NK-92 (cell line): Measurements from ENCODE around the gene PGA5.

Experiments used
- DNase-seq: peaks from one replicate; lab custom pipeline; 2025; ENCODE audit not compliant: unreplicated experiment; lab: John Stamatoyannopoulos, UW

The PGA5 gene

DNA sequence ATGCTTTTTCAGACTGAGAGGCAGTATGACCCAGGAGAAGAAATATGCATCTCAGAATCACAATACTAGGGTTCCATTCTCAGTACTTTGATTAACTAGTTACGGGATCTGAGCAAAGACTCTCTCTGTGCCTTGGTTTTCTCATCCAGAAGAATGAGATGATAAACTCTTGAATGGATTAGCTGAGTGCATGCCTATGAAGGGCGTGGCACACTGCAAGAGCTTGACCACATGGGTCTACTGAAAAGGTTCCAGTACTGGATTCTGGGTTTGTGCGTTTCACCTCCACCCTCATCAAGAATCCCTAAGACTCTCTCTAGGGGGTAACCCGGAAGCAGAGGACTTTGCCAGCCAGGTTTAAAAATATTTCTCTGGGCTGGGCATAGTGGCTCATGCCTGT is 25.6 kb downstream of the PGA5 start:
- no peak for DNase-seq

DNA sequence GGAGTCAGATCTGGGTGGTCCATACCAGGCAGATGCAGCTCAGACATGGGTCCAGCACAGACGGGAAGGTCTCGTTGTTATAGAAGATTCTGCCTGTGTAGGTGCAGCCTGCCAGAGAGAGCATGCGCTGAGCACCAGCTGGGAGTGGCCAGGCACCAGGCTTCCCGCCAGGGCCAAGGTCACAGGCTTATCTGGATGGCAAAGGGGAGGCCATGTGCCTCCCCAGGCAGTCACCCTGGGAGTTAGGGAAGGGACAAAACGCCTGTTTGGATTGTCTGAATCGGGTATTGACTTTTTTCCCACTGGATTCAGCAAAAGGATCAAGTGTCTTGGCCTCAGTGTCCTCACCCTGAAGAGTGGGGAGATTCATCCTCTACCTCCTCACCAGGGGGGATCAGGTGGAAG is 26.5 kb downstream of the PGA5 start:
- no peak for DNase-seq

DNA sequence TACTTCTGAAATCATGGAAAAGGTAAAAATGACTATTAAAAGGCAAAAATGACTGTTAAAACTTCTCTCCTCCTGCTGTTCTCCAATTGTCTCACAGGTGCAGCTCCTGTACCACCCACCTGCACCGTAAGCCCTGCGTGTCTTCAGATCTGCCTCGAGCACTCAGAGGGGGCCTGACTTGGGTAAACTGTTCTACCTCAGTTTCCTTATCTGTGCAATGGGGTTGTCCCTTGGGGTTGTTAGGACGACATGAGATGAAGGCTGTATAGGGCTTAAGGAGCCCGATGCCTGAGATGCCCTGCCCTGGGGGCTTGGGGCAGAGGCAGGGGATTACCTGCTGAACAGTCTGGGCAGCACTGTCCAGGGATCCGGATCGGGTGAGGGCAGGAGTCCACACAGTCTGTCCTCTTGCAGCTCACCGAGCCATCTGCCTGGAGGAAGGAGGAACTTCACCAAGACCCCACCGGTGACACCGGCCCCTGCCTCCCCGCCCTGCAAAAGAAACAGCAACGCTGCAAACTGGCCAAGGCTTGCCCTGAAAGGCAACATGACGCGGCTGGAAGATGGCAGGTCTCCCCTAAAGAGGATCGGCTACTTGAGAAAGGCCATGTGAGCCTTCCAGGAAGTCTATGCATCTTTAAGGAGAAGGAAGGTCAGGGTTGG is 27.7 kb downstream of the PGA5 start:
- DNase-seq: no peak

DNA sequence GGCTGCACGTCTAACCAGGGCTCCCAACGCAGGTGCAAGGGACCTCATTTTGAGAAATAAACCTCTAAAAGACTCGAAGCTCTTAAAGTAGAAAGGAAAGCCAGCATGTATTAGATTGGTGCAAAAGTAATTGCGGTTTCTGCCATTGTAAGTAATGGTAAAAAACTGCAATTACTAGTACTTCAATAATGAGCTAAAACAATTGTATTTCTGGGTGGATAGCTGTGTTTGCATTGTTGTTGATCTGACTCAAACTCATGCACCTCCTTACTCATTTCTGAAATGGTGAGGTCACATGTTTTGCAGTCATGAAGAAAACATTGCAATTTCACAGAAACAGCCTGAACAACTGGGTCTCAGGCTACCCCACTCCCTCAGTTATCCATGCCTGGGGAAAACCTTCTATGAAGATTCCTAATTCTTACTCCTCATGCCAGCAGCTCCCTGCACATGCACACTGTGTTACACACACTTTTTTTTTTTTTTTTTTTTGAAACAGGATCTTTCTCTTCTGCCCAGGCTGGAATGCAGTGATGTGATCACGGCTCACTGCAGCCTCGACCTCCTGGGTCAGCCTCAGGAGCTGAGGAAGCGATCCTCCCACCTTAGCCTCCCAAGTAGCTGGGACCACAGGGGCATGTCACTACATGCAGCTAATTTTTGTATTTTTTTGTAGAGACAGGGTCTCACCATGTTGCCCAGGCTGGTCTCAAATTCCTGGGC is 29.5 kb downstream of the PGA5 start:
- no peak for DNase-seq

DNA sequence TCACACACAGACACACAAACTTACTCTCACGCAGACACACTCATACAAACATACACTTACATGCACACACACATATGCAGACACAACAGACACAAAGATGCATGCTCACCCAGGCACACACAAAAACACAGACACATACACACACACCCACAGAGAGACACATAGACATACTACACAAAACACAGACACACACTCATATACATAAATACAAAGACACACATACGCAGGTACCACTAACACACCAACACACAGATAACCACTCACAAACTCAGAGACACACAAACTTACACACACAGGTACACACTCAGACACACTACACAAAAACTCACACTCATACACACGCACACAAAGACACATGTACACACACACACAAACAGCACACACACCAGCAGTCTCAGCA is 31.8 kb downstream of the PGA5 start:
- no peak for DNase-seq

DNA sequence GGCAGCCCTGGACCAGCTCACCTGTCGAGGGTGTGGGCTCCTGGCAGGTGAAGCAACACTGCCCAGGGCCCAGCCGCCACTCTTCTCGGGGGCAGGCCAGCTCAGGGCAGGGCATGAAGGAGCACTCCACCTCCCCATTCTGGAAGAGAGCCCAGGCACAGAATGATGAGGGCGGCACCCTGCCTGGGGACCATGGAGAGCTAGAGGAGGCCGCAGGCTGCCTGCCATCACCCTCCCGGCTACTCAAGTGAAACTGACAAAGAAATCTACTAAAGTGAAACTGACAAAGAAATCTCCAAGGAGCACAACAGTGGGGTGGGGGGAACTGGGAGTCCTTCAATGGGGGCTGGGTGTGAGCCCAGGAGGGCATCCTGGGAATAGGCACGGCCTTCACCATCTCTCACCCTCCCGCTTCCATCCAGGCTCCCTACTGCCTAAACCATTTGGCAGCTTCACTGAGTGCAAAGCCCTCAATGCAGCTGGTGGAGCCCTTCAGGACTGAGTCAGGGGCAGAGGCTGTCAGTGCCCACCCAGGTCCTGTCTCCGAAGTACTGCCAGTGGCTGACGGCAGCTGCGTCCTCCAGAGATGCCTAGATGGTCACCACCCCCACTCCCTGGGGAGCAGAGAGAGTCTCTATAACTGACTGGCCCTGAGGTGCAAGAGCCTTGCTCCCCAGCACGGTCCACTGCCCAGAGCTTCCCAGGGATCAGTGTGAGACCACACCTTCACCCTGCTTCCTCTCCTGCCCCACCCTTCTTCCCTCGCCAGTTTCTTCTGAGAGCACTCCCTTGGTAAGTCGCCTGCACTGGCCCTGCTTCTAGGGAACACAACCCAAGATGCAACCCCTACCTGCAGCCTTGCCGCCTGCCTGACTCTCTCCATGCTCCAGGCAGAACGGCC is 32.5 kb downstream of the PGA5 start:
- no peak for DNase-seq

DNA sequence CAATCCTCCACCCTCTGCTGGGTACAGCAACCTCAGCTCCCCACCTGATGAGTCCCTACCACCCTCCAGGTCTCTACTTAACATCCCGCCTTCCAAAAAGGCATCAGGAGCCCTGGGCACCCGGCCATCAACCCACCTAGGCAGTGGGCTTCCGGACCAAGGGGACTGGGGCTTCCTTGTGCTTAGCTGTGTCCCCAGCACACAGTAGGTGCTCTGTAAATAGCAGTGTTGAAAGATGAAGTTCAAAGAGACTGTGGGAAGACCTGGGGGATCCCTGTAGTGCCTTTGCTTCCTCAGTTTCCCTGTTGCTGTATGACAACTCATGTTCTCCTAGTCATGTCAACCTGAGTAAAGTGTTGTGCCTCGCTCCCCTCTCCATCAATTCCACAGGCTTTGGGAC is 33.1 kb downstream of the PGA5 start:
- no peak for DNase-seq

DNA sequence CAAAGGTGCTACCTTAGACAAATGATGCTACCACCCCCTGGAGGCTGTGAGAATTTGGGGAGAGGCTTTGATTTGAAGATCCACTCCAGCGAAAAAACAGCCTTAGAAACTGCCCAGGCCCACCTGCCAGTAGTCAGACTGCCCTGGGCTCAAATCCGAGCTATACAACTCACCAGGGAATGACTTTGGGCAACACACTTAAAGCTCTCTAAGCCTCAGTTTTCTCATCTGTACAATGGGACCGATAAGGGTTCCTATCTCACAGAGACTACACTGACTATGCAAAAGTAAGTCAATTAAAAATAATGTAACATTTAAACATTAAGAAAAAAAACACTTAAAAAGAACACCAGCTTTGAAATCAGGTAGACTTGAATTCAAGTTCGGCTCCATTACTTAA is 34.2 kb downstream of the PGA5 start:
- no peak for DNase-seq

DNA sequence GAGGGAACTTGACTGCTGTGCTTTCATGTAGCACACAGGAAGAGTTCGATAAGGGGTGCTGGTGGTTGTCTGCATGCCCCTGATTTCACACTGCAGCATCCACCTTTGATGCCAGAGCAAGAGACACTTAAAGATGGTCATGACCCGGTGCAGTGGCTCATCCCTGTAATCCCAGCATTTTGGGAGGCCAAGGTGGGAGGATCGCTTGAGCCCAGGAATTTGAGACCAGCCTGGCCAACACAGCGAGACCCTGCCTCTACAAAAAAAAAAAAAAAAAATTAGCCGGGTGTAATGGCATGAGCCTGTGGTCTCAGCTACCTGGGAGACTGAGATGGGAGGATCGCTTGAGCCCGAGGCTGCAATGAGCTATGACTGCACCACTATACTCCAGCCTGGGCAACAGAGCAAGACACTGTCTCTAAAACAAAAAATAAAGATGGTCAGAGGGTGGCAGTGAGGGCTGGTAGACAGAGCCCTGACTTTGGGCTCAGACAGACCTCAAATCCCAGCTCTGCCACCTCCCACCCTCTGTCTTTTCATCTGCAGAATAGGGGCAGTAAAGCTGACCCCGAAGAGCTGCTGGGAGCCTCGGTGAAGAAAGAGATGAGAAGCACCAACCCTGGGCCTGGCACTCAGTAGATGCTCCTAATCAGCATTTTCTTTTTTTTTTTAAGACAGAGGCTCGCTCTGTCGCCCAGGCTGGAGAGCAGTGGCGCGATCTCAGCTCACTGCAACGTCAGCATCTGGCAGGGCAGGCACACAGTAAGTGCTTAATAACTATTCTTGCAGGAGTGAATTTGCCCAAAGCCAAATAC is 36.4 kb downstream of the PGA5 start:
- no peak for DNase-seq

DNA sequence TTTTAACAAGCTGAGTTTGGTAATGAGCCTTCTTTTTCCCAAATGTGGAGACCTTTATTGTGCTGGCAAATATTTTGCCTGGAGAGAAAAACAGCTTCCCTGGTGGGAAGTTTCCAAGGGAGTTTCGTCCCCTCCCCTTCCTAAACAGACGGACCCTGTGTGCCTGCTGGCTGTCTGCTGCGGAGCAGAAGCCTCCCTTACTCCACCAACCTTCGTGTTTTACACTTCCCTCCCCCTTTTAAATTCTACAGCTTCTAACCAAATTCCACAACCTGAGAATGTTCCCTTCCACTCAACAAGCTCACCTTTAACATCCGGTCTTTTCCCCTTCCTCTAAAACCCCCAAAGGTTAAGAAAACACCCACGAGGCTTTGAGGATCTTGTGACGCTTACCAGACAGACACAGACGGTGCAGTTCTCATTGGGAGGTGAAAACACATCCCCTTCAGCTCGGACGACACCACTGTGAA is 37.1 kb downstream of the PGA5 start:
- no peak for DNase-seq

DNA sequence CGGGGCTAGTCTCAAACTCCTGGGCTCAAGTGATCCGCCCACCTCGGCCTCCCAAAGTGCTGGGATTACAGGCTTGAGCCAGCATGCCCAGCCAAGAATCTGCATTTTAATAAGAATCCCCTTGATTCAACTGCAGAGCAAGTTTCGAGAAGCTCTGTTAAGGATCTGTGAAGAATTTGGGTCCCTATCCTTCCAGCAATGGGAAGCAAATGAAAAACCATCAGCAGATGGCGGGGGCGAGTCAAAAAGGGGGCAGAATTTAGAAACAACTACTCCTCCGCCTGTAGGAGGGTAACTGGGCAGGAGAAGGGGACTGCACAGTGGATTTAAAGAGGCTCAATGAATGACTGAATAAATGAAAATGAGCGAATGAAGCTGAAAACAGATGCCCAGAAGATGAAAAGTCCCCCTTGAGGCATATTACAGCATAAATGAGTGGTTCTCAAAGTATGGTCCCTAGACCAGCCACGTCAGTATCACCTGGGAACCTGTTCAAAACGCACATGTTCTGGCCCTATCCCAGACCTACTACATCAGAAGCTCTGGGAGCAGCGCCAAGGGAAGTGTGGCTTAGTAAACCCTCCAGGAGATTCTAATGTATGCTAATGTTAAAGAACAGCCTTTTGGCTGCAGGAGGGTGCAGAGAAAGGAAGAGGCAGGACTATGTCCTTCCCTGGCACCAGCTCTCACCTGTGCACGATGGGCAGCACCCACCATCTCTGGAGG is 39.1 kb downstream of the PGA5 start:
- no peak for DNase-seq

DNA sequence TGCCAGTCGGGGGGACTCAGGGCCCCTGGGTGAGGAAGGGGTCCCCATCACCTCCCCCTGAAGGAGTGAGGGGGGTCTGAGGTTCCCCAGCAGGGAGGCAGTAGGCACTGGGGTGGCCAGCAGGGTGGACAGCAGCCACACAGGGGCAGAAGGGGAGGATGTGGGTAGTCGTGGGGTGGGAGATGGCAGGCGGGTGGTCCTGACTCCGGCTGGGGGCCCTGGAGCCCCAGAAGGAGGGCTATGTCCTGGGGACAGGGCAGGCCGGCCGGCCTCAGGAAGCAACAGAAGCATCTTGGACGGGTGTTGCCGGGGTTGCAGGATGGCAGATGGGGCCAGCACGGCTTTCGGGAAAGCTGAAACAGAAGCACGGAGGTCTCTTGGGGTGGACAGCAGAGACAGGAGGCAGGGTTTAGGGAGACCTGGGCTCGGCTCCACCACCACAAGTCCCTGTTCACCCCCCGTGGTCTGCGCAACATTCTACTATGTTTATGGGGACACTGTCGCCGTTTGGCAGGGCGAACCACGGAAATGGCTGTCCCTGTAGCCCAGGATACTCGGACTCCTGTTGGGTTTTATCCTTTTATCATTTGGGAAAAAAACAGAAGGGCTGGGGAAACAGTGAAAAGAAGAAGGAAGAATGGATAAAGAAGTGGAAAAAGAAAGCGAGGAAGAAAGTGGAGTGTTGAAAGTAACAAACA is 40.1 kb downstream of the PGA5 start:
- no peak for DNase-seq

DNA sequence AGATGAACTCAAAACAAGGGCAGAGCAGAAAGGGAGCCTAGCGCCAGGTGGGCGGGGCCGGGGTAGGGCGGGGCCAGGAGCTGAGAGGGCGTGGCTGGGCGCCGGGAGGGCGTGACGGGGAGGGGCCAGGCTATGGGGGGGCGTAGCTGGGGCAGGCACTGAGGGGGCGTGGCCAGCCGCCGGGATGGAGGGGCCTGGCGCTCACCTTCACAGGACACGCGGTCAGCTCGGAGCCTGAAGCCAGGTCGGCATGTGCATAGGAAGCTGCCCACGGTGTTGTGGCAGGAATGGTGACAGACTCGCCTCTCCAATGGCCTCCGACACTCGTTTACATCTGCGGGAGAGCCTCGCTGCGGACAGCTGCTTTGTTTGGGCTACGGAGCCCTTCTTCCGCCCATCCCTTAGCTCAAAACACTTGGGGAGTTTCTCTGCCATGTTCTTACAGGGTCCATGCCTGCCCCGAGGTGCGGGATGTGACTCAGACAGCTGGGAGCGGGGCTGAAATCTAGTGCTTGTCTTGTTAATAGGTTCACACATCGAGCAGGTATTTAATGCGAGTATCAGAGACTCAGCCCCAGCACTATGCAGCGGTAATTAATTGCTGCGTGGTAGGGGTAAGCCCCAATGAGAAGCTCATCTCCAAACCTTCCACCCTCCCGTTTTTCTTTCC is 40.7 kb downstream of the PGA5 start:
- no peak for DNase-seq

DNA sequence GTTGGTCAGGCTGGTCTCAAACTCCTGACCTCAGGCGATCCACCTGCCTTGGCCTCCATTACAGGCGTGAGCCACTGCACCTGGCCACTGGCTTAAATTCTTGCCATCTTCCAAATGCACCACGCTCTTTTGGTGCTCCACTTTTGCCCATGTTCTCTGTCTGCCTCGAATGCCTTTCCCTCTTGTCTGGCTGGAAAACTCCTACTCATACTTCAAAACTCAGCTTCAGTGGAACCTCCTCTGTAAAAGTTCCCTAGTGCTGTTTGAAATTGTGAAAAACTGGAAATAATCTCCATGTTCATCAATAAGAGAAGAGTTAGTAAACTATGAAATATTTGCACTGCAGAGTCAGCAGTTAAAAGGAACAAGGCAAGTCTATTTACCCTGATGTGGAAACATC is 42.6 kb downstream of the PGA5 start:
- DNase-seq: no peak

DNA sequence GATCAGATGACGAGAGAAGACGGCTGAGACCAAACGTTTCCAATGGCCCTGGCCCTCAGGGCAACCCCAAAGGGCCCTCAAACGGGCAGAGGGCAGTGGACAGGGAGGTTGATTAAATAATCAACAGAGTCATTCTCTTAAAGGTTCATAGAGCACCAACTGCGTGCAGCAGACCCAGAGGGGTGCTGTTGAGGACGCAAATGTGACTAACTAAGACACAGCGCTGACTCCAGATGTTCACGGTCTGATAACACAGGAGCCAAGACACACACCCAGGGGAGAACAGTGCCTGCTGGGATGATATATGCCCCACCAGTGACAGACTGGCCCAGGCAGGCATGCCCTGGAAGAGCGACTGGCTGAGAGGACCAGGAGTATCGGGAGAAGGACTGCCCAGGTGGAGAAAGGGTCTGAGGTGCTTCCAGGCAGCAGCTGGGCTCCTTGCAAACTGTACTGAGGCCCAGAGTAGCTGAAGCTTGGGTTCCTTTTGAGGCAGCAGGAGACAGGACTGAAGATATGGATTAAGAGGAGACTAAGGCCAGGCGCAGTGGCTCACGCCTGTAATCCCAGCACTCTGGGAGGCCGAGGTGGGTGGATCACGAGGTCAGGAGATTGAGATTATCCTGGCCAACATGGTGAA is 46.5 kb downstream of the PGA5 start:
- no peak for DNase-seq

DNA sequence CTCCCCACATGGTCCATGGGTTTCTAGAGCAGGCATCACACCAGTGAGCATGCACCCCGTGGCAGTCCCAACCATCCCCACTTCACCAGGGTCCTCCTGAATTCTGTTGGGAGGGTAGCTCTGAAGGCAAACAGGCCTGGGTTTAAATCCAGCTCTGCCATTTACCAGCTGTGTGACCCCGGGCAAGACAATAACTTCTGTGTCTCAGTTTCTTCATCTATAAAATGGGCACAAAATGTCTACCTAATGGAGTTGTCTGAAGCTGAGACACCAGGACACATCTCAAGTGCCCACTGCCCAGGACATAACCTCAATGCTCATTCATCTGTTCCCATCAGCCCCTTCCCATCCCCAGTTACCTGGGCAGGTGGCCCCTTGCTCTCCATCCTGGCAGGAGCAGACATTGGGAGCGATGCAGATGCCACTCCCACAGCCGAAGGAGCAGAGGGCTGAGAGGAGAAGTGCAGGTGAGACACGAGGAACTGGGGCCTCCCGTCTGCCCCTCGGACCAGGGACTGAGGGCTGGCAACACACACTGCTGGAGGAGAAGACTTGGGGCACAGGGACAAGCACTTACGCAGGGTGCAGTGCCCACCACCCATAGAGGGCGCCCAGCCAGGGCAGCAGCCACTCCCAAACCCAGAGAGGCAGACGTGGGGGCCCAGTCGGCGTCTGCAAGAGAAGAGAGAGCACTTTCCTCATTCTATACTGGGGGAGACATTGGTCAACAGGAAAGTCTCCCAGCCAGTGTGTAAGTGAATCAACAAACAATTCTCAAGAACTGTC is 50.1 kb downstream of the PGA5 start:
- no peak for DNase-seq

DNA sequence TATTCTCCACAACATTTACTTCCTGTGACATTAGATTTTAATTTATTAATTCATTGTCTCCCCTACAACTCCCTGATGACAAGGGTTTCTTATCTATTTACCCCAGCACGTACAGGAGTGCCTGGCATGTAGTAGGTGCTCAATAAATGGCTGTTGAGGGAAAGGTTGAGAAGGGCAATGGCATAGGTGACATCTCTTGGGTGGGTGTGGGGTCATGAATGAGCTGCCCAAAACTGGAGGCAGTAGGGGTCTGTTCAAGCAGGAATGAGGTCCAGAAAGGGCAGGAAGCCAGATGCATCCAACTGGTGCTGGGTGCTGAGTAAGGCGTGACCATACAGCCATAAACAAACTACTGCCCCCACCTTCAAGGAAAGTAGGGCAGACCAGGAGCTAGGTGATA is 51.4 kb downstream of the PGA5 start:
- DNase-seq: no peak
